DND-41 (cell line): ENCODE data around the gene PAEP.

Source experiments
- ATAC-seq: fragments of 200-7000 bp; cut with Tn5 transposase; 3 replicates; pipeline ENCODE4 v1.9.1; 2021; ENCODE audit warnings: low read depth; ENCODE audit not compliant: insufficient read depth
- DNase-seq: peaks from one replicate; pipeline ENCODE4 v3.0.0-alpha.2; 2020
- H2AFZ ChIP-seq: 2 replicates; pipeline ENCODE4 v1.6.0; 2012; ENCODE audit warnings: low read depth, low read length
- H3K27ac ChIP-seq: 2 replicates; pipeline ENCODE4 v1.5.1; 2012; ENCODE audit warnings: low read length, inconsistent platforms
- H3K27me3 ChIP-seq: fragments of 200-600 bp; sonication (generic); 2 replicates; pipeline ENCODE4 v1.6.0; 2012; ENCODE audit warnings: low read length, mild to moderate bottlenecking, inconsistent platforms; ENCODE audit not compliant: insufficient read depth, poor library complexity
- H3K36me3 ChIP-seq: 2 replicates; pipeline ENCODE4 v1.5.1; 2012; ENCODE audit warnings: low read length, inconsistent platforms; ENCODE audit not compliant: insufficient read depth
- H3K4me1 ChIP-seq: 2 replicates; pipeline ENCODE4 v1.5.1; 2012; ENCODE audit warnings: mild to moderate bottlenecking, low read length; ENCODE audit not compliant: insufficient read depth
- H3K4me2 ChIP-seq: 2 replicates; pipeline ENCODE4 v1.6.0; 2012; ENCODE audit warnings: mild to moderate bottlenecking, moderate library complexity, low read length, inconsistent platforms; ENCODE audit not compliant: insufficient read depth
- H3K4me3 ChIP-seq, 2 experiments: fragments of 200-600 bp in 1 of 2; shearing (Covaris generic) in 1 of 2; 2 replicates each; pipeline ENCODE4 v1.5.1; 2012 to 2016; ENCODE audit warnings: inconsistent platforms in 2 of 2, low read length in 2 of 2, mild to moderate bottlenecking in 2 of 2, low read depth in 1 of 2, moderate library complexity in 1 of 2
- H3K79me2 ChIP-seq: 2 replicates; pipeline ENCODE4 v1.6.0; 2012; ENCODE audit warnings: low read length, inconsistent platforms; ENCODE audit not compliant: insufficient read depth
- H3K9ac ChIP-seq: 2 replicates; pipeline ENCODE4 v1.6.0; 2012; ENCODE audit warnings: low read depth, mild to moderate bottlenecking, inconsistent platforms, low read length, moderate library complexity
- H3K9me3 ChIP-seq: 2 replicates; pipeline ENCODE4 v1.5.1; 2012; ENCODE audit warnings: low read length, moderate library complexity, mild to moderate bottlenecking, inconsistent platforms; ENCODE audit not compliant: insufficient read depth, severe bottlenecking
- H4K20me1 ChIP-seq: 2 replicates; pipeline ENCODE4 v1.6.0; 2012; ENCODE audit warnings: low read length; ENCODE audit not compliant: insufficient read depth
- EZH2 ChIP-seq: IDR thresholded peaks from 3 replicates; pipeline ENCODE4 v1.6.1; 2012; ENCODE audit warnings: borderline replicate concordance, low read depth, mild to moderate bottlenecking, moderate library complexity, low read length, inconsistent platforms; ENCODE audit not compliant: severe bottlenecking
- TF ChIP-seq, protein P1 (sequence below): IDR thresholded peaks from 2 replicates; pipeline ENCODE4 v1.5.1; 2012; ENCODE audit warnings: borderline replicate concordance, low read length, moderate library complexity, mild to moderate bottlenecking; ENCODE audit not compliant: poor library complexity, severe bottlenecking; ENCODE audit errors: extremely low read depth

PAEP gene

DNA sequence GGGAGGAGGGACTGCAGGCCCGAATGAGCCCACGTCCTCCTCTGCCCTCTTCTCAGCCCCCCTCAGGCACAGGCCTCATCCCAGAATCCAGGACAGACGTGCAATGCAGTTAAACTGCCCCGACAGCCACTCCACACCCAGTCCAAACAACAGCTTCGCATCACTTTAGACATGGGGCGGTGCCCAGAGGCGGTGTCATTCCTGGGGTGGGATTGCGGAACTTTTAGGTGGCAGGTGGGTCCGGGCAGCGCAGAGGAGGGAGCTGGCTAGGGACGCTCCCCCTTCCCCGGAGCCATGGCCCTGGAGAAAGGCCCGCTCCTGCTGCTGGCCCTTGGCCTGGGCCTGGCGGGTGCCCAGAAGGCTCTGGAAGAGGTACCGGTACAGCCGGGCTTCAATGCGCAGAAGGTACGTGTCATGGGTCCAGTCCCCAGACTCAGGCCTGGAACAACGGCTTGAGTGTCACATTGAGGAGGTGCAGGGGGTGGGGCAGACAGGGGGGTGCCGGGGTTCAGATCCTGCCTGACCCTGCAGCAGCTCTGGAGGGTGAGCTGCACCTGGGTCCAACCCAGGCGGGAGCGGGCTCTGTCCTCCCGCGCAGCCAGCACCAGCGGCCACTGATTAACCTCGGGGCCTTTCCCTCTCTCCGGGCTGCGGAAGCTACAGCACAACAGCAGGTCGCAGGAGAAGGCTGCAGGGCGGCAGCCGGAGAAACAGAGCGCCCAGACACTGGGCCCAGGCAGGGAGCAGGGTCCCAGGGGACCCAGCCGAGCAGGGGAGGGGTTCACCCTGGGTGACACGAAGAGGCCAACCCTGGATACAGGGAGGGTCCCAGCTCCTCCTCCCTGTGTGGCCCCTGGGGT, 52.6 kb downstream of the PAEP start:
- H2AFZ ChIP-seq, result no peak overlapping the region
- H3K9me3 ChIP-seq, result no peaks in the 10 kb centered on the region
- no peak overlapping the region for H3K9ac ChIP-seq
- H3K4me2 ChIP-seq, result no peak overlapping the region
- no peaks in the 10 kb centered on the region for H4K20me1 ChIP-seq
- no peaks in the 10 kb centered on the region for H3K79me2 ChIP-seq
- no peak overlapping the region for H3K27ac ChIP-seq
- H3K4me1 ChIP-seq, result no peaks in the 10 kb centered on the region
- no peak overlapping the region for H3K4me3 ChIP-seq
- no peaks in the 10 kb centered on the region for H3K27me3 ChIP-seq
- H3K36me3 ChIP-seq, result no peaks in the 10 kb centered on the region
- ATAC-seq (no peak), DNase-seq (no peak)
- TF ChIP-seq, protein P1, sequence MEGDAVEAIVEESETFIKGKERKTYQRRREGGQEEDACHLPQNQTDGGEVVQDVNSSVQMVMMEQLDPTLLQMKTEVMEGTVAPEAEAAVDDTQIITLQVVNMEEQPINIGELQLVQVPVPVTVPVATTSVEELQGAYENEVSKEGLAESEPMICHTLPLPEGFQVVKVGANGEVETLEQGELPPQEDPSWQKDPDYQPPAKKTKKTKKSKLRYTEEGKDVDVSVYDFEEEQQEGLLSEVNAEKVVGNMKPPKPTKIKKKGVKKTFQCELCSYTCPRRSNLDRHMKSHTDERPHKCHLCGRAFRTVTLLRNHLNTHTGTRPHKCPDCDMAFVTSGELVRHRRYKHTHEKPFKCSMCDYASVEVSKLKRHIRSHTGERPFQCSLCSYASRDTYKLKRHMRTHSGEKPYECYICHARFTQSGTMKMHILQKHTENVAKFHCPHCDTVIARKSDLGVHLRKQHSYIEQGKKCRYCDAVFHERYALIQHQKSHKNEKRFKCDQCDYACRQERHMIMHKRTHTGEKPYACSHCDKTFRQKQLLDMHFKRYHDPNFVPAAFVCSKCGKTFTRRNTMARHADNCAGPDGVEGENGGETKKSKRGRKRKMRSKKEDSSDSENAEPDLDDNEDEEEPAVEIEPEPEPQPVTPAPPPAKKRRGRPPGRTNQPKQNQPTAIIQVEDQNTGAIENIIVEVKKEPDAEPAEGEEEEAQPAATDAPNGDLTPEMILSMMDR, result no peak
- TF ChIP-seq EZH2, result no peak

DNA sequence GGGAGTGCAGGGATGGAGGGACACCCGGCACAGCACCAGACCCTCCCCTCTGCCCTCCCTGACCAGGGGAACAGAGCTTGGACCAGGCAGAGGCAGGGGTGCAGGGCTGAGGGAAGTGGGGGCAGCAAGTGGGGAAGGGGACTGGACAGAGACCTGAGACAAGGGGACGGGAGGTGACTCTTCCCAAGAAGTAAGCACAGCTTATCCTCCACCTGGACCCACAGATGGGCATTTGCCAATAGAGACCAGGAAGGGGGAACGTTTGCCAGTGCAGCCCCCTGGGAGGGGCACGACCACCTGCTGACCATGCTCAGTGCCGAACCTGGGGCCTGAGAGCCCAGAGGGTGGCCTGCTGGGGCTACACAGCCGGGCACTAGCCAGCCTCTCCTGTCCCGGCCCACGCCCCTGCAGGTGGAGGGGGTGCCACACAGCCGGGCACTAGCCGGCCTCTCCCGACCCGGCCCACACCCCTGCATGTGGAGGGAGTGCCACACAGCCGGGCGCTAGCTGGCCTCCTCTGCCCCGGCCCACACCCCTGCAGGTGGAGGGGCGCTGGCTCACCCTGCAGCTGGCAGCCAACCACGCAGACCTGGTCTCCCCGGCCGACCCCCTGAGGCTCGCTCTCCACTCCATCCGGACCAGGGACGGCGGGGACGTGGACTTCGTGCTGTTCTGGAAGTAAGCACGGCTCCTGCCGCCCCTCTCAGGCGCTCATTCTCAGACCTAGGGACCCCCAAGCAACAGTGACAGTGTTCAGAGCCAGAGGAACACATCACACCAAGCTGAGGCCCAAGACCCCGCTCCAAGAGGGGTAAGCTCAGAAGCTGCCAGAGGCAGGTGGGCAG, 53.5 kb downstream of the PAEP start:
- no peak for TF ChIP-seq EZH2
- TF ChIP-seq, protein P1, result no peak
- H3K27ac ChIP-seq, result no peak overlapping the region
- H3K4me1 ChIP-seq, result no peaks in the 10 kb centered on the region
- H4K20me1 ChIP-seq, result no peaks in the 10 kb centered on the region
- no peak overlapping the region for H3K4me3 ChIP-seq
- no peak overlapping the region for H3K9ac ChIP-seq
- H2AFZ ChIP-seq, result no peak overlapping the region
- H3K9me3 ChIP-seq, result no peaks in the 10 kb centered on the region
- H3K36me3 ChIP-seq, result no peaks in the 10 kb centered on the region
- no peaks in the 10 kb centered on the region for H3K79me2 ChIP-seq
- no peak for DNase-seq
- H3K27me3 ChIP-seq, result no peaks in the 10 kb centered on the region
- no peak overlapping the region for H3K4me2 ChIP-seq
- no peak for ATAC-seq

DNA sequence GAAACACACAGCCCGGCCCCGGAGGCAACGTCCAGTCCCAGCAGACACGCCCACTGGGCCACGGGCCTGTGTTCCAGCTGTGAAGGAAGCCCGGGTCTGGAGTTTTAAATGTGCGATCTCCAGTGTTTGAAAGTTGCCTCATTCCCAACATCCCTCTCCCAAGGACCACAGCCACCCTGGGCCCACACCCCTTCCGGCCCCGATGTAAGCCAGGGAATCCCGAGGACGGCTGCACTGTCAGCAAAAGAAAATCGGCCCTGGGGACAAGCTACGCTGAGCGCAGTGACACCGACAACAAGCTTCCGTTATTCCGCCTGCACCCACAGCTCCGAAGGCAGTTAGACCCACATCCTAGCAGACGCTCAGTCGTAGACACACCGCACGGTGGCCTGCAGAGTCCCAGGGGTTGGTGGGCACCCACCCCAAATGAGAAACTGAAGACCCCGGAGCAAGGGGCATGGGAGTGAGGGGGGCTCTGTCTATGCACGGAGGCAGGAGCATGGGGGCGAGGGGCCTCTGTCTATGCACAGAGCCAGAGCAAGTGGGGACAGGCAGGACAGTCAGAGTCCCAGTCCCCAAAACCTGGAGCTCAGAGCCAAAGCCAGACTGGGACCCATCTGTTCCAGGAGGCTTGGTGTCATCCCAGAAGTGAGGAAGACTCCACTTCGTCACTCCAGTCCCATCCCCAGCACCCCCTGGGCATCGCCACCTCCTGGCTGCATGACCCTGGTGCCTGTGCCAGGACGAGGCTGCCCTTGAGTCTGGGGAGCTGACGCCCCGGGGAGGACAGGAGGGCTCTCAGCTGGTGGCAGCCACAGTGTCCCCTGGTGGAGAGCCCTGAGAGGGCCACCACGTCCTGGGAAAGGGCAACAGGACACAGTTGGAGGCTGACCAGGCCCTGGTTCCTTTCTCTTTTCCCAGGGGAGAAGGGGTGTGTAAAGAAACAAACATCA, 54.4 kb downstream of the PAEP start:
- no peak overlapping the region for H3K4me3 ChIP-seq
- no peak overlapping the region for H2AFZ ChIP-seq
- H3K36me3 ChIP-seq, result no peaks in the 10 kb centered on the region
- no peak overlapping the region for H3K4me2 ChIP-seq
- H4K20me1 ChIP-seq, result no peaks in the 10 kb centered on the region
- no peak overlapping the region for H3K27ac ChIP-seq
- no peaks in the 10 kb centered on the region for H3K4me1 ChIP-seq
- no peaks in the 10 kb centered on the region for H3K9me3 ChIP-seq
- no peaks in the 10 kb centered on the region for H3K27me3 ChIP-seq
- no peak overlapping the region for H3K9ac ChIP-seq
- DNase-seq, result no peak
- no peak for ATAC-seq
- H3K79me2 ChIP-seq, result no peaks in the 10 kb centered on the region
- TF ChIP-seq, protein P1, result no peak
- TF ChIP-seq EZH2, result no peak
